Nephron (organoid): Measurements from ENCODE around the gene BRIP1.

Experiments used
- H3K27ac Mint-ChIP-seq, 3 experiments: 2 replicates each; pipeline ENCODE4 v1.8.0; 2020; ENCODE audit warnings: mixed read lengths in 3 of 3, mild to moderate bottlenecking in 2 of 3, moderate library complexity in 1 of 3
- H3K27me3 Mint-ChIP-seq: 2 replicates; pipeline ENCODE4 v1.8.0; 2021; ENCODE audit warnings: low read depth, mild to moderate bottlenecking, moderate library complexity, mixed read lengths
- H3K36me3 Mint-ChIP-seq: 2 replicates; pipeline ENCODE4 v1.8.0; 2020; ENCODE audit warnings: low read depth, mixed read lengths
- H3K4me1 Mint-ChIP-seq: 2 replicates; pipeline ENCODE4 v1.8.0; 2020; ENCODE audit warnings: mixed read lengths
- H3K4me3 Mint-ChIP-seq, 3 experiments: 2 replicates each; pipeline ENCODE4 v1.8.0; 2020; ENCODE audit warnings: mild to moderate bottlenecking in 3 of 3, mixed read lengths in 3 of 3, moderate library complexity in 2 of 3
- H3K9me3 Mint-ChIP-seq: 2 replicates; pipeline ENCODE4 v1.8.0; 2020; ENCODE audit warnings: mixed read lengths
- CTCF ChIP-seq, 3 experiments: fragments of 200-600 bp; sonication (generic); IDR thresholded peaks; one replicate each; pipeline ENCODE4 v1.5.0; 2021; ENCODE audit warnings: antibody characterized with exemption in 3 of 3; ENCODE audit not compliant: unreplicated experiment in 3 of 3

Gene BRIP1

GRCh38 chr17:61789872-61790271 is 73.5 kb downstream of the BRIP1 start:
- Mint-ChIP-seq H3K27me3 (no peaks in the 10 kb centered on the region), H3K4me3 (no peak overlapping the region), H3K9me3 (no peaks in the 10 kb centered on the region), H3K4me1 (no peaks in the 10 kb centered on the region), H3K36me3 (peaks cover 19% of the 10 kb centered on the region), H3K27ac (no peak overlapping the region)
- TF ChIP-seq CTCF (IDR thresholded peaks at IDR 0.05; ENCODE audit: unreplicated experiment in 3 of 3) = no peak

GRCh38 chr17:61786088-61786487 is 77.2 kb downstream of the BRIP1 start:
- Mint-ChIP-seq H3K27ac (no peak overlapping the region), H3K27me3 (no peaks in the 10 kb centered on the region), H3K36me3 (peaks cover 15% of the 10 kb centered on the region), H3K4me1 (no peaks in the 10 kb centered on the region), H3K4me3 (no peak overlapping the region), H3K9me3 (no peaks in the 10 kb centered on the region)
- no peak for TF ChIP-seq CTCF (IDR thresholded peaks at IDR 0.05; ENCODE audit: unreplicated experiment in 3 of 3)

GRCh38 chr17:61784510-61784909 is 78.8 kb downstream of the BRIP1 start:
- Mint-ChIP-seq H3K9me3 (no peaks in the 10 kb centered on the region), H3K27ac (no peak overlapping the region), H3K36me3 (peaks cover 8% of the 10 kb centered on the region), H3K4me3 (no peak overlapping the region), H3K4me1 (no peaks in the 10 kb centered on the region), H3K27me3 (no peaks in the 10 kb centered on the region)
- no peak for TF ChIP-seq CTCF (IDR thresholded peaks at IDR 0.05; ENCODE audit: unreplicated experiment in 3 of 3)

- Mint-ChIP-seq H3K4me1 (no peaks in the 10 kb centered on the region), H3K27me3 (no peaks in the 10 kb centered on the region), H3K27ac (no peak overlapping the region), H3K9me3 (no peaks in the 10 kb centered on the region), H3K36me3 (peaks cover 8% of the 10 kb centered on the region), H3K4me3 (no peak overlapping the region)
- TF ChIP-seq CTCF (IDR thresholded peaks at IDR 0.05; ENCODE audit: unreplicated experiment in 3 of 3) = no peak
These were observed 79.6 kb downstream of the BRIP1 start for GRCh38 chr17:61783556-61784304.

- H3K4me3 Mint-ChIP-seq = no peak overlapping the region
- no peak for TF ChIP-seq CTCF (IDR thresholded peaks at IDR 0.05; ENCODE audit: unreplicated experiment in 3 of 3)
- no peak overlapping the region for H3K27ac Mint-ChIP-seq
- no peaks in the 10 kb centered on the region for H3K9me3 Mint-ChIP-seq
- H3K27me3 Mint-ChIP-seq = no peaks in the 10 kb centered on the region
- H3K4me1 Mint-ChIP-seq = no peaks in the 10 kb centered on the region
- H3K36me3 Mint-ChIP-seq = peaks cover 8% of the 10 kb centered on the region
These were observed 80.2 kb downstream of the BRIP1 start for GRCh38 chr17:61783120-61783519.

DNA sequence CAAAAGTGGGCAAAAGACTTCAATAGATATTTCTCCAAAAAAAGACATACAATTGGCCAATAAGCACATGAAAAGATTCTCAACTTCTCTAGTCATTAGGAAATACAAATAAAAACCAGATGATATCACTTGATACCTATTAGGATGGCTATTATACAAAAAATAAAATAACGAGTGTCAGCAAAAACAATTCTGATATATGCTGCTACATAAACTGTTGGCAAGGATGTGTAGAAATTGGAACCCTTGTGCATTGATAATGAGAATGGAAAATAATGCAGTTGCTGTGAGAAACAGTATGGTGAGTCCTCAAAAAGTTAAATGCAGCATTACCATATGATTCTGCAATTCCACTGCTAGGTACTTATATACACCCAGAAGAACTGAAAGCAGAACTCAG is 80.6 kb downstream of the BRIP1 start:
- Mint-ChIP-seq H3K4me3 (no peak overlapping the region), H3K4me1 (no peaks in the 10 kb centered on the region), H3K36me3 (peaks cover 8% of the 10 kb centered on the region), H3K27ac (no peak overlapping the region), H3K9me3 (no peaks in the 10 kb centered on the region), H3K27me3 (no peaks in the 10 kb centered on the region)
- no peak for TF ChIP-seq CTCF (IDR thresholded peaks at IDR 0.05; ENCODE audit: unreplicated experiment in 3 of 3)
